Inflammatory macrophage treated with lipopolysaccharide for 4 hours (primary cell): Measurements from ENCODE around the gene NDEL1.
"Not testable (repeated sequence)": the region's sequence is repeated elsewhere in the genome, so short reads cannot be mapped to it uniquely, and the experiment has no call there.

ENCODE experiments used
- DNase-seq: peaks from one replicate; pipeline ENCODE4 v3.0.0-alpha.2; 2020

NDEL1 gene

GRCh38 chr17:8435245-8436168, at the start of gene NDEL1:
Gene NDEL1, plus strand, starts transcription at chr17:8435884. Its CDS starts 8,388 bp downstream, at chr17:8444272.
- DNase-seq, result peak; percentile 99

GRCh38 chr17:8386841-8387240, 48.8 kb upstream of the NDEL1 start:
- DNase-seq, result no peak

DNA sequence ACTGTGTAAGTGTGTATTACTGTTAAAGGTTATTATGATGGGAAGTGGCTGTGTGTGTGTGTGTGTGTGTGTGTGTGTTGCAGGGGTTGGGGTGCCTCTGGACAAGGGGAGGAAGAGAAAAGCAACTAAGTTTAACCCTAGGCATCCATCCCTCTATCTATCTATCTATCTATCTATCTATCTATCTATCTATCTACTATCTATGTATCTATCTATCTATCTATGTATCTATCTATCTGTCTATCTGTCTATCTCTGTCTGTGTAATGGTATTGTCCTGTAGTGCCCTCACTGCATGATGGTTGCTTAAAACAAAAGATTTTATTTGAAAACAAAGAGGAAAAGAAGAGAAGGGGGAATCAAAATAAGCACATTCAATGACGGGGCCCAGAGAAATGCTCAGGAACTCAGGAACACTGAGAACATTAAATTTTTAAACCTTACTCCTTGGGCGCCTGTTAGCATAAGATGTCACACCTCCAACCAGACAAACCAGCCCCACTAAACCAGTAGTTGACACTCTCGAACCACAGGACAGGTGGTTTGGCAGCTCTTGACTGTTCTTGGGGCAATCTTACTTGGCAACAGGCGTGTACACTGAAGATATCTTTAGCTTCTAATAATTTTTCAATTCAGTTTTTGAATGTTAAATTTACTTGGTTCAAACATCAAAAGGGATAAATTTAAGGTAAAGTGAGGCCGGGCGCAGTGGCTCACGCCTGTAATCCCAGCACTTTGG, 47.6 kb upstream of the NDEL1 start:
- no peak for DNase-seq

- no peak for DNase-seq
Observed at GRCh38 chr17:8391711-8392110, 44.0 kb upstream of the NDEL1 start.

- no peak for DNase-seq
Observed at GRCh38 chr17:8392274-8392673, 43.4 kb upstream of the NDEL1 start.

GRCh38 chr17:8392674-8393469, 42.8 kb upstream of the NDEL1 start:
- no peak for DNase-seq

DNA sequence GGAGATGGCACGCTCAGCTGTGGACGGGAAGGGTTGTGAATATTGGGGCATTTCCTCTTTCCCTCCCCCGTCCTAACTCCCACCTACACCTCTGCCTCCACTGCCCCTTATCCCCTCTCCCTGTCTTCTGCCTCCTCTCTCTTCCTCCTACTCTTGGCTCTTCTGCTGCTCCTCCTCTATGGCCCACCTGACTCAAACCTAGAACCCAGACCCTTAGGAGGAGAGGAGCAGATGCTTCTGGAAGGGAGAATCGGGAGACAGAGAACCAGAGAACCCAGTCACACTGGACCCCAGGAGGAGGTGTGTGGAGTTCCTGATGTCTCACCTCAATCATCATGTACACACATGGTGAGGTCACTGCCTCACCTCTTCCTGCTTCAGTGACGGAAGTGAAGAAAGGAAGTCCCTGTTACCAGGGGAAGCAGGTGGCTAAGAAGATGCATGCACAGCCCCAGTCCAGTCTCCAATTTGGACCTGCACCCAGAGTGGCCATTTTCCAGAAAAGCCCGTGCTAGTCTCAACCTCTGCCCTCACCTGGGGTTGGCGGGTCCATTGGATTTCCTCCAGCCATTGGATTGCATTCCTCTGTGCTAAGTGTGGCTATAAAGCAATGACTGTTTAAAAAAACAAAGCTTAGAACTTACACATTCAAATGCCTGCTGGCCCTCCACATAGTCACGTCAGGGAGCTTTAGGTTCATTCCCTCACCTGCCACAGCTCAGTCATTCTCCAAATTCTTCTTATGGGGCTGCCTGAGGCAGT, 42.0 kb upstream of the NDEL1 start:
- DNase-seq, result no peak

DNA sequence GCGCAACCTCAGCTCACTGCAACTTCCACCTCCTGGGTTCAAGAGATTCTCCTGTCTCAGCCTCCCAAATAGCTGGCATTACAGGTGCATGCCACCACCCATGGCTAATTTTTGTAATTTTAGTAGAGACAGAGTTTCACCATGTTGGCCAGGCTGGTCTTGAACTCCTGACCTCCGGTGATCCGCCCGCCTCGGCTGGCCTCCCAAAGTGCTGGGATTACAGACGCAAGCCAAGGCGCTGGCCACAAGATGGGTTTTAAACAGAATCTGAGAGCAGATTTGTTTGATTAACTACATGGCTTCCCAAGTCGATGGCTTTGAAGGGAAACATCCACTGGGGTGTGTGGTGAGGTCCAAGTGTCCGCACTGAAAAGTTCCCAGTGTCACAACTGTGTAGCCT, 41.2 kb upstream of the NDEL1 start:
- DNase-seq, result not testable (repeated sequence)

GRCh38 chr17:8397636-8398035, 38.0 kb upstream of the NDEL1 start, which contains the start of gene RNF222:
Gene RNF222, minus strand, starts transcription at chr17:8397827. Its CDS starts 4,366 bp downstream, at chr17:8393461.
- no peak for DNase-seq

DNA sequence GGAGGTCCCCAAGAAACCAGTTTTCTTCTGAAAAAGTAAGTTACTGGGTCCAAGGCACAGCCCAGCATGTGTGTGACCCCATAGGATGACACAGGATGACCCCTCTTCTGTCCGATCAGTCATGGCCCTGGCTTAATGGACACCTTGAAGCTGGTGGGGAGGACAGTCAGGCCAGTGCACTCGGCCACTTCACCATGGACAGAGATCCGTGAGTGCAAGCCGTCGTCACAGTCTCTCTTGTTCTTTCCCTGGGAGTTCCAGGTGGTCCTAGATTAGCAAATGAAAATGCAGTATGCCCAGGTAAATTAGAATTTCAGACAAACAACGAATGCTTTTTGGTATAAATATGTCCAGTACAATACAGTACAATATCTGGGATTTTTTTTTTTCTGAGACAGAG, 36.7 kb upstream of the NDEL1 start:
- DNase-seq, result no peak

DNA sequence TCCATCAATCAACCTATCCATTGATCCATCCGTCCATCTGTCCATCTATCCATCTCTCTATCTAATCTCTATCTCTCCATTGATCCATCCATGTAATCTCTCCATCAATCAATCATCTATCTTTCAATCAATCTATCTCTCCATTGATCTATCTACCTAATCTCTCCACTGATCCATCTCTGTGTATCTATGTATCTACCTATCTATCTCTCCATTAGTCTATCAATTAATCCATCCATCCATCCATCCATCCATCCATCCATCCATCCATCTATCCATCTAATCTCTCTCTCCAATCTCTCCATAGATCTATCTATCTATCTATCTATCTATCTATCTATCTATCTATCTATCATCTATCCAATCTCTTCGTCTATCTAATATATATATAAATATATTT, 34.6 kb upstream of the NDEL1 start:
- no peak for DNase-seq

DNA sequence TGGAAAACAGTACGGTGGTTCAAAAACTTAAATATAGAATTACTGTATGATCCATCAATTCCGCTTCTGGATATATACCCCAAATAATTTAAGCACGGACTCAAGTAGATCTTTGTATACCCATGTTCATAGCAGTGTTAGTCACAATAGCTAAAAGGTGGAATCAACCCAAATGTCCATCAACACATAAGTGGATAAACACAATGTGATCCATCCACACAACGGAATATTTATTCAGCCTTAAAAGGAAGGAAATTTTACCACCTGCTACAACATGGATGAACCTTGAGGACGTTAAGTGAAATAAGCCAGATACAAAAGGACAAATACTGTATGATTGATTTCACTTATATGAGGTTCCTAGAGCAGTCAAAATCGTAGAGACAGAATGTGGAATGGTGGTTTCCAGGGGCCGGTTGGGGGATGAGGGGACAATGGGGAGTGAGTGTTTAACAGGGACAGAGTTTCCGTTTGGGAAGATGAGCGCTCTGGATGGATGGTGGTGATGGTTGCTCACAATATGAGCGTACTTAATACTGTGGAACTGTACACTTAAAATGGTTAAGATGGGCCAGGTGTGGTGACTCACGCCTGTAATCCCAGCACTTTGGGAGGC, 32.7 kb upstream of the NDEL1 start:
- DNase-seq, result no peak

- no peak for DNase-seq
Observed at GRCh38 chr17:8405499-8406016, 30.1 kb upstream of the NDEL1 start.

- no peak for DNase-seq
Observed at GRCh38 chr17:8406174-8406573, 29.5 kb upstream of the NDEL1 start.

DNA sequence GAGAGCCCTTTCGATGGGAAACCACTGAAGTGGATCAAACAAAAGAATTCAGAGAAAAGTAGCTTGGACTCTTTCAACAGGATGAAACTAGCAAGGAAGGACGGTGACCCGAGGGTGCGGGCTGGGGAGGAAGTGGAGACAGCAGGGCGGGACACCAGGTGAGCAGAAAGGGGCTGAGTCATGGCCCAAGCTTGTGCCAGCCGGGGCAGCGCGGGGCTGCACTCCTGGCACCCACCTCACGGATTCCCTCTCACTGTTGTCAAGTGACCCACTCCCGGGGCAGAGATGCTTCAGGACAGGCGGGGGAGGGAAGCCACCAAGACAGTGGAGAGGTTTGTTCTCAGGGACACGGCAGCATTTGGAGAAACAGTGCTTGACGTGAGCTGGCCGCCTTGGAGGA, 27.3 kb upstream of the NDEL1 start:
- no peak for DNase-seq

DNA sequence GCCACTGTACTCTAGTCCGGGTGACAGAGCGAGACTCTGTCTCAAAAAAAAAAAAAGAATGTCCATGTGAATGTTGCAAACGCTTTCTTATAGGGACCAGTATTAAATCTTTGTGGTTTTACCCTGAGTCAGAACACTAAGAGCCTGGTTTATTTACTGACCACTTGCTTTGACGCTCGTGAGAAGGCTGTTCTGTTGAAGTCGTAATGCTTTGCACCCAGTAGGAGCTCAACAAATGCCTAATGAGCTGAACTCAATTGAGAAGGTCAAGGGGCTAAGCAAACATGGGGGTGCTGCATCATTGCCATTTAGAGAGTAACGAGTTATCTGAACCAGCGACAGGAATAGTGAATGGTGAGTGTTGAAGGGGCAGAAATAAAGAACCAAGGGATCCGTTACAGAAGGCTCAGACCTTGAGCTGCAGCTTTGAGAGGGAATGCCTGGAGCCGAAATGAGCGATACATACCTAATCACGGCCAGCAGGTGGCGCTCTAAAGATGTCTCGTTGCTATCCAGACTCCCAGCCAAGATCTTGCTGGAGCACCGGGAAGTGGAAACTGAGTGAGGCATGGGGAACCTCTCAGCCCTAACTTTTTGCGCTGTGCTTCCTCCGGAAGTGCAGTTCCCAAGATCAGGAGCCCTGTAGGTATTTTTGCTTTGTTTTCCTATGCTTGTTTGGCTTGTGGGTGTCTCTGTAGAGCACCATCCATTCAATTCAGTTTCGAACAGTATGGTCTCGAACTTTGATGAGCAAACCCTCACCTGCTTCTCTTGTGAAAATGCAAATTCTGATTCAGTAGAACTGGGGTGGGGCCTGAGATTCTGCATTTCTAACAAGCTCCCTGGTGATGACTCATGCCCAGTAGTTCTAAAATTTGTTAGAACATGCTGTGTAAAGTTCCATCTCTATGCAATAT, 25.5 kb upstream of the NDEL1 start:
- DNase-seq, result peak; percentile 86

- no peak for DNase-seq
Observed at GRCh38 chr17:8410883-8411238, 24.8 kb upstream of the NDEL1 start.

- no peak for DNase-seq
Observed at GRCh38 chr17:8412089-8412488, 23.6 kb upstream of the NDEL1 start.

- no peak for DNase-seq
Observed at GRCh38 chr17:8413328-8413727, 22.4 kb upstream of the NDEL1 start.

DNA sequence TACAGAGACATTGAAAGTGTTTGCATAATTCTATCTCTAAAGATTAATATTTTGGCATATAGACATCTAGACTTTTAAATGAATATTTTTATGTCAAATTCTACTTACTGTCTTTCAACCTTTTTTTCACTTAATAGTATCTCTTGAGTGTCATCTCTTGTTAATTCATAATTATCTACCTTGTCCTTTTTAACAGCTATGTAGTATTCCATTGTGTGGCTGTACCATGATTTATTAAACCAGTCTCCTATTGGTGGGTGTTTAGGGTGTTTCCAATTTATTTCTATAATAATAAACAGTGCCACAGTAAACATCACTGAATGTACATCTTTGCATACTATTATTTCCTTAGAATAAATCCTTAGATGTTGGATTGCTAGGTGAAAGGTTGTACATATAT, 21.7 kb upstream of the NDEL1 start:
- no peak for DNase-seq

GRCh38 chr17:8417806-8418205, 17.9 kb upstream of the NDEL1 start:
- peak; percentile 87 for DNase-seq
